ENCODE measurements around the gene ATAD5.
"Not testable (repeated sequence)": the region's sequence is repeated elsewhere in the genome, so short reads cannot be mapped to it uniquely, and the experiment has no call there.

ATAD5 gene

DNA sequence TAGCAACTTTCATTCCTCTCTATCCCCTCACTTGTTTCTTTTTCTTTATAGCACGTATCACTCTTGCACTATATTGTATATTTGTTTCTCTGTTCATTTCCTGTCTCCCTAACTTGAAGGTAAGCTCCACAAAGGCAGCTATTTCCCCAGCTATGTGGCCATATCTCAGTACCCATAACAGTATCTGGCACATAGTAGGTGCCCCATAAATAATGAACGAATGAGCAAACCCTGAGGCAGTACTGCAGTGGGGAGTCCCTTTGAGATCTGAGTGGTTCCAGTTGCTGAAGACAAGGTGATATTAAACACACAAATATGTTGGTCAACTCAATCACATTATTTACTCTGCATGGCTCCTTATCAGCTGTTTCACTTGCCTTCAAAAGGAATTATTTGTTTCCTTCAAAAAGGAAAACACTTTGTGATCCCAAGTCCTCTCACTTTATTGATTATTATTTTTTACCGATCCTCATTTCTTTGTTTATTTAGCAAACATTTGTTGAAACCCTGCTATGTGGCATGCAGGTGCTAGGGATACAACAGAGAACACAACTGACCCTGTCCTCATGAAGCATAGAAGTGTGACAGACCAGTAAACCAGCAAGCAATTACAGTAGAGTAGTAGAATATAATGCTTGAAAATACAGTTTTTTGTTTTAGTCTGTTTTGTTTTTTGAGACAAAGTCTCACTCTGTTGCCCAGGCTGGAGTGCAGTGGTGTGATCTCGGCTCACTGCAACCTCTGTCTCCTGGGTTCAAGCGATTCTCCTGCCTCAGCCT, 84.3 kb downstream of the ATAD5 start:
- DNase-seq (ENCODE audit: low read depth in 2 of 2), result no peak

DNA sequence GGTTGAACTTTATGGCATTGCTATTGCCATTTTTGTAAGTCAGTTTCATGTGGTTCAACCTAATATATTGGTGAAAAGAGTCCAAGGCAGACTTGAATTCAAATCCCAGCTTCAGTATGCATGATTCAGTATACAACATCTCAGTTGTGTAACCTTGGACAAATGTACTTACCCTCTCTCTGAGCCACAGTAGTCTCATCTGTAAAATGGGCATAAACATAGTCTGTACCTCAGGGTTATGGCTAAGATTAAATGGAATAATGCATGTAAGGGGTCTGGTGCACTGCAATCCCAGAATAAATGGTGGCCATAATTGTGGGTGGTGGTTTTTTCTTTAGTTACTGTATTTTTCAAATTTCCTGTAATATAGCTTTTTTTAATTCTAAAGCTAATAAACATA, 85.3 kb downstream of the ATAD5 start:
- no peak for DNase-seq (ENCODE audit: low read depth in 2 of 2)

DNA sequence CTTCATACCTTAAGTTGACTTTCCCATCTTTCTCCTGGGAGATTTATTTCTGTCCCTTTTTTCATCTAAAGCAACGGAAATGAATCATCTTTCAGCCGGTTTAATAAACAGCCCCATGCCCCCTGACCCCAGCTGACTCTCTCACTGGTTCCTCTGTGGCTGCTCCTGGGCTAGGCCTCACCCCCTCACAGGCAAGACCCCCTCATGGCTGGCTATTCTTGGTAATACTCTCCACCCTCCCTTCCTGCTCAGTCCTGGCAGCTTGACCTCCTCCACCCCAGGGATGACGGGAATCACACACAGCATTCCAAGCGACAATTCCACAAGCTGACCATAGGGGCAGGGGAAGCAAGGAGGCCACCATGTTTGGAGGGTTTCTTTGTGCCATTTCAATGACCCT, 88.5 kb downstream of the ATAD5 start:
- DNase-seq (ENCODE audit: low read depth in 2 of 2), result no peak

DNA sequence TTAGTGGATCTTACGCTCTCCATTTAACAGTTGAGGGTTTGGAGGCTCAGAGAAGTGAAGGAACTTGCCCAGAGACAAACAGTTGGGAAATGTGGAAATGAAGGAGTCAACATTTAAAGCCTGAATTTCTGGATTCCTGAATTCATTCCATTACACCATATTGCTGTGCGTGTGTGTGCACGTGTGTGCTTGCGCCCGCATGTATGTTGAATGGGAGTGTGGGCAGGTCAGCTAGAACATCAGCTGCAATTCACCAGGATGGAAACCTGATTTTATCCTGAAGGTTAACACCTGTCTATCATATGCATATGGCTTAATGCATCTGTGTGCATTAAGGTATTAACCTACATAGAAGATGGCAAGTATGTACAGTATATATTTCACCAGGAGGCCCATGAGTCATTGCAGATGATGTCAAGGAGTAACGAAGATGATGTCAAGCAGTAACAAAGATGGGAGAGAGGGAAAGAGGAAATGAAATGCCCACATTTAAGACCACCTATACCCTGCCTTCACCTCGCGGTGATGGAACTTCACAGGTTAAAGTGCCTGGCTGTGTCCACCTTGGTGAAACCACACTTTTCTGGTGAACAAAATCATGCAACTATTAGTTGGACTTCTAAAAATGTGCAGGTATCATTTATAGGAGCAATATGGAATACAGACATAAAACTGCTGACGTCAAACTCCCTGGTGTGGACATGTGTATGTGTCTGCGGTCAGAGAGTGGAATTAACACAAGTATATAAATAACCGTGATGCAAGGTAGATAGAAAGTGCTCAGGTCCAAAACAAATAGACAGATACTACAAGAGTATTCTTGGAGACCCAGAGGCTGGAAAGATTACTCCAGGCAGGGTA, 89.1 kb downstream of the ATAD5 start:
- DNase-seq (ENCODE audit: low read depth in 2 of 2), result no peak

DNA sequence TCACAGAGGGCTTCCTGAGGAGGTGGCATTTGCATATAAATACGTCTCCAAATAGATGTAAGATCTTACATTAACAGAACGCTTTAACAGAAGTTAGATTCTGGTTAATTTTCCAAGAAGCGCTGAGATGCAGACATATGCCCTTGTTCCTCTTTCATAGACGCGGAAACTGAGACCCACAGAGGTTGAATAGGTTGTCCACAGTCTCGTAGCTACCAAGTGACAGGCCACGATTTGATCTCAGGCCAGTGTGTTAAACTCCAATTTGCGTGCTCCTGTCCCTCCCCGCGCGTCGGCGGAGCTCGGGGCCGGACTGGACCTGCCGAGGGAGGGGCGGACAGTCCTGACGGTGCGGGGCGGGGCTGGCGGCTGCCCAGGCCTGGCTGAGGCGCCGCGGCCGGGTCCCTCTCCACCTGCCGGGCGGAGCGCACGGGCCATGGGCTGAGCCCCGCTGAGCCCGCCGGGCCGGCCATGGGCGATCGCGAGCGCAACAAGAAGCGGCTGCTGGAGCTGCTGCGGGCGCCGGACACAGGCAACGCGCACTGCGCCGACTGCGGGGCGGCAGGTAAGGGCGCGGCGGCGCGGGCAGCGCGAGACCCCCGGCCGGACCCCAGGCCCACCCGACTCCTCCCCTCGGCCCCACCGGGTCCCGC, 89.9 kb downstream of the ATAD5 start, which contains the start of gene ADAP2:
Gene ADAP2 (plus strand): TSS at position 402 of the 653 bp plus-strand sequence. CDS start 70 bp downstream, at position 472.
- DNase-seq (ENCODE audit: low read depth in 2 of 2), result no peak

DNA sequence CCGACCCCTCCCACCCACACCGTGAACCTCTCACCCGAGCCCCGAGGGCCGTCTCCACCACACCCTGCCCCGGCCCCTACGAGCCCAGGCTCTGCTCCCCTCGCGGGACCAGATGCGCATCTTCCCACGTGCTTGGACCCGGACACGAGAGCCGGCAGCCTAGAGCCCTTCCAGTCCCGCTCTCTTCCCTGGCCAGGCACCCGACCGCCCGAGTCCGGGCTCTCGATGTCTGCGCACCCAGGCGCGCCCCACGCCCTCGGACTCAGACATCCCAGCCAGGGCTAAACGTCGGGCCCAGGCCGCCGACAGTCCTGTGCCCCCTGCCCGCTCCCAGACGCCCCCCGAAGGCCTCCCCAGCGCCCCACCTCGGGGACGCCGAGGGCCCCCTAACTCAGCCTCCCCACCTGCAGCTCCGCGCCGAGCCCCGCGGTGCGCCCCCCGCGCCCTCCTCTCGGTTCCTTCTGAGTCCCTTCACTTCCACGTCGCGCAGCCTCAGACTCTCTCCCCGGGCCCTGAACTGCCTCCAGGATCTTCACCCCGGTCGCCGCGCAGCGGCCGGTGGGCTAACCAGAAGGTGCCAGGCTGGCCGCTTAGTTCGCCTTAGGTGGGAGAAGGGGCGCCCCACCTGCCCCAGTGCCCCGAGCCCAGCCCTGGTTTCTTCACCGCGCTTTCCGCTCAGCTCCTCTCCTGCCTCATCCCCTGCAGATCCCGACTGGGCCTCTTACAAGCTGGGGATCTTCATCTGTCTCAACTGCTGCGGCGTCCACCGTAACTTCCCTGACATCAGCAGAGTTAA, 90.7 kb downstream of the ATAD5 start:
- no peak for DNase-seq (ENCODE audit: low read depth in 2 of 2)

DNA sequence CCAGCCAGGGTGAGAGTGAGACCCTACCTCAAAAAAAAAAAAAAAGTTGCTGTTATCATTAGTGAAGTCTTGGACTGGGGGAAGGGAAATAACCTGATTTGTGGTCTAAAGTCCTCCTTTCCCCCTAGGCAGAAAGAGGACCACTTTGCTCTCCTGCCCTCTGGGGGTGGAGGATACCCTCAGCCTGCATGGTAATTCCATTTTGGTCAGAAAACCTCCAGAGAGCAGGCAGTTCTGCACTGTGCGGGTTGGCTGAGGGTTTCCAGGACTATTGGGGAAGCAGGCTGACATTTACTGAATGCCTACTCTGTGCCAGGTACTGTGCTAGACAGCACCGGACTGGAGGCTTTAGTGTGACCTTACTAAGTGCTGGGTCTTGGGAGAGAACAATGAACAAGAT, 92.6 kb downstream of the ATAD5 start:
- DNase-seq (ENCODE audit: low read depth in 2 of 2), result no peak

DNA sequence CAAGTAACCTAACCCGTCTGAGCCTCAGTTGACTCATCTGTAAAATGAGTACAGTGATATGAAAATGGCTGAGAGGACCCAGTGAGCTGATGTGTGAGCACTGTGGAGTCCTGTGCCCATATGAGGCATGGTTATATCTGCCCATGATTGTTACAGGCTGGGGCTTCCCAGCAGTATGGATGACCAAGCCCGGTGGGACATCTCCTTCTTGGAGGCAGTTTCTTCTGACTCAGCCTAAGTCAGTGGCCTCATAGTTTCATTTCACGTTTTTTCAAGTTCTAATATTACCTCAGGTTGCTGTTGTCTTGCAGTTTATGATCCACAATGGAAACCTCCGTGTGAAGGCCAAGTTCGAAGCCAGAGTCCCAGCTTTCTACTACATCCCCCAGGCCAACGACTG, 94.8 kb downstream of the ATAD5 start:
- DNase-seq (ENCODE audit: low read depth in 2 of 2), result no peak

DNA sequence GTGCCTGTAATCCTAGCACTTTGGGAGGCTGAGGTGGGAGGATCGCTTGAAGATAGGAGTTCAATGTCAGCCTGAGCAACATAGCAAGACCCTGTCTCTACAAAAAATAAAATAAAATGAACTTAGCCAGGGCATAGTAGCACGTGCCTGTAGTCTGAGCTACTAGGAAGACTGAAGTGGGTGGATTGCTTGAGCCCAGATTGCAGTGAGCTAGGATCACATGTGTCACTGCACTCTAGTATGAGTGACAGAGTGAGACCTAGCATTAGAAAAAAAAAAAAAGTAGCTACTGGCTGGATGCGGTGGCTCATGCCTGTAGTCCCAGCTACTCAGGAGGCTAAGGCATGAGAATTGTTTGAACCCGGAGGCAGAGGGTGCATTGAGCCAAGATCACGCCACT, 96.0 kb downstream of the ATAD5 start:
- DNase-seq (ENCODE audit: low read depth in 2 of 2), result no peak

DNA sequence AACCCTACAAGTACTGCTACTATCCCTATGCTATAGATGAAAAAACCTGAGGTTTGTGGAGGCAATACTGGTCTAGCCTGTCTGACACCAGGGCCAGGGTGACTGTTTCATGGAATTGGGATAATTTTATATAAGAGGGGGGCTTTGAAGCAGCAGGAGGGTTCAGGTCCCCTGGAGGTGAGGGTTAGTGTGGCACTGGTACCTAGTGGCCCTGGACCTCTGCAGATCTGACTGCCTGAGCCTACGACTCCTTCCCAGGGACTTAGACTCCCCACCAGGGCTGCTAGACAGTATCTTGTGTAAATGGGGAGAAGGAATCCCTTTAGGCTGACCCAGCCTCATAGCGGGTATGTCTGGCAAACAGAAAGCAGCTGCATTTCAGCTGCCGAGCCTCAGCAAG, 96.8 kb downstream of the ATAD5 start:
- DNase-seq (ENCODE audit: low read depth in 2 of 2), result no peak

DNA sequence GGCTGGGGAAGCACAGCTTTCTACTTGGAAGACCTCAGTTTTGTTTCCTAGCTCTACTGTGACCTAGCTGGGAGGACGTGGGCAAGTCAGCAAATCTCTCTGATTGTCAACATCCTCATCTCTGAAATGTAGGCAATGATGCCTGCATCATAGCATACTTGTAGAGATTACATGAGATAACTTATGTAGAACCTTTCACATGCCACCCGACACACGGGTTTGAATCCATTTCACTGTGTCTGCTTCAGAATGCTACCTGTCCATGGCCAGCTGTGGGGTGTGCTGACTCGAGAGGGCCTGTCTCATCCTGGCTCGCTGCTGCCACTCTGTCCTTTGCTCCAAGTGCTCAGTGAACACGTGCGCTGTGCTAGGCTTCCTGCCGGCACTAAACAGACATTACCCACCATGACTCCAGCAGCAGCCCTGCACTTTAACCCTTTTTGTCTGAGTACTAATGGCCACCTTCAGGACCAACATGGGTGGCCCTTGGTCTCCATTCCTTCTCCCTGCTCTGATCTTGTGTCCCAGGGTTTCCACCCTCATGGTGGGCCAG, 97.4 kb downstream of the ATAD5 start:
- DNase-seq (ENCODE audit: low read depth in 2 of 2), result no peak

DNA sequence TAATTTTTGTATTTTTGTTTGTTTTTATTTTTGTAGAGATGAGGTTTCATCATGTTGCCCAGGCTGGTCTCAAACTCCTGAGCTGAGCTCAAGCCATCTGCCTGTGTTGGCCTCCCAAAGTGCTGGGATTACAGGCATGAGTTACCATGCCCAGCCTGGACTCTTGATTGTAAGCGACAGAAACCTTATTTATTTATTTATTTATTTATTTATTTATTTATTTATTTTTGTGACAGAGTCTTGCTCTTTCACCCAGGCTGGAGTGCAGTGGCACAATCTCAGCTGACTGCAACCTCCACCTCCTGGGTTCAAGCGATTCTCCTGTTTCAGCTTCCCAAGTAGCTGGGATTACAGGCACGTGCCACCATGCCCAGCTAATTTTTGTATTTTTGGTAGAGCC, 98.1 kb downstream of the ATAD5 start:
- DNase-seq (ENCODE audit: low read depth in 2 of 2), result not testable (repeated sequence)

DNA sequence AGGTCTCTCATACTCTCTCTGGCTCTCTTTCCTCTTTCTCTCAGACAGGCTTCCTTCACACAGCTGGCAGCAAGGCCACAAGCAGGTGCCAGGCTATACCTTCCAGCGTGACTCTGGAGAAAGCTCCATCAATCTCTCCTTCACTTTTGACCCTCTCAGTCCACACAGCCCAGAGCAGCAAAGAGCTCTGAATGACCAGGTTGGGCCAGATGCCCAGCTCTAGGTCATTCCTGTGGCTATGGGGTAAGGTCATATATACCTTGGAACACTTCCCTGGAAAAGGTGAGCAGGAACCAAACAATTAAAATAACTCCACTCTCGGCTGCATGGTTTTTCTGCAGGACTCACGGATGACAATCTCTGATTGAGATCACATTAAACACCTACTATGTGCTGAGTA, 98.7 kb downstream of the ATAD5 start:
- no peak for DNase-seq (ENCODE audit: low read depth in 2 of 2)

DNA sequence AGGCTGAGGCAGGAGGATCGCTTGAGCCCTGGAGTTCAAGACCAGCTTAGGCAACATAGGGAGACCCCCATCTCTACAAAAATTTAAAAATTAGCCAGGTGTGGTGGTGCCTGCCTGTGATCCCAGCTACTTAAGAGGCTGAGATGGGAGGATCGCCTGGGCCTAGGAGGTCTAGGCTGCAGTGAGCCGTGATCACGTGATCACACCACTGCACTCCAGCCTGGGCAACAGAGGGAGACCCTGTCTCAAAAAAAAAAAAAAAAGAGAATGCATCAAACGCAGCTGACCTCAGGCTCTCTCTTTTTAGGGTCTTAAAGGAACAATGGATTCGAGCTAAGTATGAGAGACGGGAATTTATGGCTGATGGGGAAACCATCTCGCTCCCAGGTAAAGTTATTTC, 99.8 kb downstream of the ATAD5 start:
- DNase-seq (ENCODE audit: low read depth in 2 of 2), result not testable (repeated sequence)

DNA sequence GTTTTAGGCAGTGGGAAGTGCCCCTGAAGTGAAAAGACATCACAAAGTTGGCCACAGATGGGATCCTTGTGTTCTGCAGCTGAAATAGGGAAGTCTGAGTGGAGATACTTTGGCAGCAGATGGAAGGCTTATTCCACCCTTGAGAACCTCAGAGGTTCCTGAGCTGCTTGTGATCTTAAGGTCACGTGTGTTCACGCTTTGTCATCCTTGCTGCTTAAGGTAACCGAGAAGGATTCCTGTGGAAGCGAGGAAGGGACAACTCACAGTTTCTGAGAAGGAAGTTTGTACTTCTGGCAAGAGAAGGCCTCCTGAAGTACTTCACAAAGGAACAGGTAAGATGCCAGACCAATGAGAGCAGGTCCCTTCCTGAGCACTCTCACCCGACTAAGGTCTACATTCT, 102.2 kb downstream of the ATAD5 start:
- DNase-seq (ENCODE audit: low read depth in 2 of 2), result no peak

DNA sequence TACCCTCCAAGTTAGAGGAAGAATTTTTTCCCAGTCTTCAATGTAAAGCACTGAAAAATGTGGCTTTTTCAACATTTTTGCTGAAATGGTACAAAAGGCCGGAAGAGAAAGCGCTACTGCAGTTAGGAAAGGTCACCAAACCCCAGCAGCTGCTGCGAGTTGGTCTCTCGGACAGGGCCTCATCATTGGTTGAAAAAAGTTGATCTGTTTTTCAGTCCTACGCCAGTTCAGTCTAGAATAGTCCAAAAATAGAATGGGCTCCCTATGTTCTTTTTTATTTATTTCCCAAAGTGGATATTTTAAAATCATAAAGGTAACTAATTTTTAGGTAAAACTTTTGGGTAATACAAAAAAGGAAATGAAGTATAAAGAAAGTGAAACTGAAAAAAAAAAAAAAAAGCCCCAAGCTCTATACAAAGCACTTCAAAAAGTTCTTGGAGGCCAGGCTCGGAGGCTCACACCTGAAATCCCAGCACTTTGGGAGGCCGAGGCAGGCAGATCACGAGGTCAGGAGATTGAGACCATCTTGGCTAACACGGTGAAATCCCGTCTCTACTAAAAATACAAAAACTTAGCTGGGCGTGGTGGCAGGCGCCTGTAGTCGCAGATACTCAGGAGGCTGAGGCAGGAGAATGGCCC, 107.4 kb downstream of the ATAD5 start:
- no peak for DNase-seq (ENCODE audit: low read depth in 2 of 2)

DNA sequence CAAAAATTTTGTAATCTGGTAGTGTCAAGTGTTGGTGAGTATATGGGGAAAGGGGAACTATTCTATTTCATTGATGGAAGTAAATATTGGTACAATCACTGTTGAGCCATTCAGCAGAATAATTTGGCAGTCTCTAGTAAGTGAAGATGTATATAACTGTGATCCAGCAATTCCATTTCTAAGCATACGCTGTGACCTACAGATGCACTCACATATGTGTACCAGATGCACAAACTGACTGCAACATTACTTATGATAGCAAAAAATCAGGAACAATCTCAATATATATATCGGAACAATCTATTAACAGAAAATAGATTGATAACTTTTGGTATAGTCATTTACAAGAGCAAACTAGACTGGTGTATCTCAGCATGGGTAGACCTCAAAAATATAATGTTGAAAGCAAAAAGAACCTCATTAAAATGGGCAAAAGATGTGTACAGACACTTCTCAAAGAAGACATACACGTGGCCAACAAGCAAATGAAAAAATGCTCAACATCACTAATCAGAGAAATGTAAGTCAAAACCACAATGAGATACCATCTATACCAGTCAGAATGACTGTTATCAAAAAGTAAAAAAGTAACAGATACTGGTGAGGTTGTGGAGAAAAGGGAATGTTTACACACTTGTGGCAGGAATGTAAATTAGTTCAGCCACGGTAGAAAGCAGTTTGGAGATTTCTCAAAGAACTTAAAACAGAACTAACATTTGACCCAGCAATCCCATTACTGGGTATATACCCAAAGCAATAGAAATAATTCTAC, 110.7 kb downstream of the ATAD5 start:
- DNase-seq (ENCODE audit: low read depth in 2 of 2), result no peak
